MM.1S (cell line): ENCODE results near the gene TMEM109.

Source experiments
- EZH2 ChIP-seq: fragments of 300-600 bp; sonication (generic); optimal IDR thresholded peaks from 2 replicates; pipeline ENCODE3; 2017; ENCODE audit warnings: low read depth, mild to moderate bottlenecking, antibody characterized with exemption, low read length, mixed read lengths
- EZH2phosphoT487 ChIP-seq: fragments of 300-600 bp; sonication (generic); IDR thresholded peaks from 2 replicates; pipeline ENCODE4 v1.6.1; 2018; ENCODE audit warnings: antibody characterized with exemption, low read length
- TF ChIP-seq, protein P1 (sequence below): fragments of 300-600 bp; sonication (generic); IDR thresholded peaks from 2 replicates; pipeline ENCODE4 v1.5.1; 2016; ENCODE audit warnings: antibody characterized with exemption, low read length, mixed read lengths

DNA sequence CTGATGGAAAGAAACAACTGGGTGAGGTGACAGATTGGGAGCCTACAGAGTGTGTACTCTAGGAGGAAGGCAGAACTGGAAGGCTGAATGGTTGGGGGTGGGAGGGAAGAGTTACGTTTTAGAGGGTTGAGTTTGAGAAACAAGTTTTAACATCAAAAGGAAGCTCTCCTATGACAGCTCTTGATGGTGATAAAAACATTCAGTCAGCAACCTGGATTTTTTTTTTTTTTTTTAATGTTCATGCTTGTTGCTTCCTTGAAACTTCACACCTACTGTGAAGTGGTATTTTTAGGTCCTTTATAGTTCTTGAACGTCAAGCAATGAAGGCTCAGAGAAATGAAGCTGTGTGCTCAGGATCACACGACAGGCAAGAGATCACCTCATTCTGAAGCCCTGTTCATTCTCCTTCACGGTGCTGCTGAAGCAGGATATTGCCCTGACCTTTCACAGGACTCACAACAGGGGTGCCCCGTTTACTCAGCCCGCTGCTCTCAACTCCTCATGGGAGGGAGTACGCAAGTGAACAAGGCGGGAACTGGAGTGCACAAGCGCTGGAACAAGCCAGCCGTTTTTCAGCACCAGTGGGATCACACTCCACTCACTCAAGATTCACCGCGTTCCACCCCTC lies 1.6 kb upstream of the TMEM109 start:
- TF ChIP-seq, protein P1, sequence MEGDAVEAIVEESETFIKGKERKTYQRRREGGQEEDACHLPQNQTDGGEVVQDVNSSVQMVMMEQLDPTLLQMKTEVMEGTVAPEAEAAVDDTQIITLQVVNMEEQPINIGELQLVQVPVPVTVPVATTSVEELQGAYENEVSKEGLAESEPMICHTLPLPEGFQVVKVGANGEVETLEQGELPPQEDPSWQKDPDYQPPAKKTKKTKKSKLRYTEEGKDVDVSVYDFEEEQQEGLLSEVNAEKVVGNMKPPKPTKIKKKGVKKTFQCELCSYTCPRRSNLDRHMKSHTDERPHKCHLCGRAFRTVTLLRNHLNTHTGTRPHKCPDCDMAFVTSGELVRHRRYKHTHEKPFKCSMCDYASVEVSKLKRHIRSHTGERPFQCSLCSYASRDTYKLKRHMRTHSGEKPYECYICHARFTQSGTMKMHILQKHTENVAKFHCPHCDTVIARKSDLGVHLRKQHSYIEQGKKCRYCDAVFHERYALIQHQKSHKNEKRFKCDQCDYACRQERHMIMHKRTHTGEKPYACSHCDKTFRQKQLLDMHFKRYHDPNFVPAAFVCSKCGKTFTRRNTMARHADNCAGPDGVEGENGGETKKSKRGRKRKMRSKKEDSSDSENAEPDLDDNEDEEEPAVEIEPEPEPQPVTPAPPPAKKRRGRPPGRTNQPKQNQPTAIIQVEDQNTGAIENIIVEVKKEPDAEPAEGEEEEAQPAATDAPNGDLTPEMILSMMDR = no peak
- TF ChIP-seq EZH2 (no peak), EZH2phosphoT487 (no peak)
